ENCODE data around the gene PPARD. TPM values are rescaled to one million over a fixed set of nuclear protein-coding genes. Genes with fewer than 3 reads are reported as not detected.

Gene PPARD
- total and polyA plus RNA-seq, 2 of the 13 experiments (the other 11 are each of a cell fraction or from before 2014, with no cell fraction given), result 6.1 to 13.3 TPM

- TF ChIP-seq, protein P1, sequence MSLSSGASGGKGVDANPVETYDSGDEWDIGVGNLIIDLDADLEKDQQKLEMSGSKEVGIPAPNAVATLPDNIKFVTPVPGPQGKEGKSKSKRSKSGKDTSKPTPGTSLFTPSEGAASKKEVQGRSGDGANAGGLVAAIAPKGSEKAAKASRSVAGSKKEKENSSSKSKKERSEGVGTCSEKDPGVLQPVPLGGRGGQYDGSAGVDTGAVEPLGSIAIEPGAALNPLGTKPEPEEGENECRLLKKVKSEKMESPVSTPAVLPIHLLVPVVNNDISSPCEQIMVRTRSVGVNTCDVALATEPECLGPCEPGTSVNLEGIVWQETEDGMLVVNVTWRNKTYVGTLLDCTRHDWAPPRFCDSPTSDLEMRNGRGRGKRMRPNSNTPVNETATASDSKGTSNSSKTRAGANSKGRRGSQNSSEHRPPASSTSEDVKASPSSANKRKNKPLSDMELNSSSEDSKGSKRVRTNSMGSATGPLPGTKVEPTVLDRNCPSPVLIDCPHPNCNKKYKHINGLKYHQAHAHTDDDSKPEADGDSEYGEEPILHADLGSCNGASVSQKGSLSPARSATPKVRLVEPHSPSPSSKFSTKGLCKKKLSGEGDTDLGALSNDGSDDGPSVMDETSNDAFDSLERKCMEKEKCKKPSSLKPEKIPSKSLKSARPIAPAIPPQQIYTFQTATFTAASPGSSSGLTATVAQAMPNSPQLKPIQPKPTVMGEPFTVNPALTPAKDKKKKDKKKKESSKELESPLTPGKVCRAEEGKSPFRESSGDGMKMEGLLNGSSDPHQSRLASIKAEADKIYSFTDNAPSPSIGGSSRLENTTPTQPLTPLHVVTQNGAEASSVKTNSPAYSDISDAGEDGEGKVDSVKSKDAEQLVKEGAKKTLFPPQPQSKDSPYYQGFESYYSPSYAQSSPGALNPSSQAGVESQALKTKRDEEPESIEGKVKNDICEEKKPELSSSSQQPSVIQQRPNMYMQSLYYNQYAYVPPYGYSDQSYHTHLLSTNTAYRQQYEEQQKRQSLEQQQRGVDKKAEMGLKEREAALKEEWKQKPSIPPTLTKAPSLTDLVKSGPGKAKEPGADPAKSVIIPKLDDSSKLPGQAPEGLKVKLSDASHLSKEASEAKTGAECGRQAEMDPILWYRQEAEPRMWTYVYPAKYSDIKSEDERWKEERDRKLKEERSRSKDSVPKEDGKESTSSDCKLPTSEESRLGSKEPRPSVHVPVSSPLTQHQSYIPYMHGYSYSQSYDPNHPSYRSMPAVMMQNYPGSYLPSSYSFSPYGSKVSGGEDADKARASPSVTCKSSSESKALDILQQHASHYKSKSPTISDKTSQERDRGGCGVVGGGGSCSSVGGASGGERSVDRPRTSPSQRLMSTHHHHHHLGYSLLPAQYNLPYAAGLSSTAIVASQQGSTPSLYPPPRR (CRISPR knock-in tag; IDR thresholded peaks at IDR 0.05; ENCODE audit: borderline replicate concordance), result peak; percentile 60; the same call in 1 of the 2 replicates
- TF ChIP-seq MAFF (IDR thresholded peaks at IDR 0.05; ENCODE audit: low read depth, low read length) (peak; percentile 59; the same call in 1 of the 2 replicates), ATF7-NPFF (CRISPR knock-in tag; IDR thresholded peaks at IDR 0.05; ENCODE audit: low read depth) (peak; percentile 86; the same call in 1 of the 2 replicates), ZNF713 (CRISPR knock-in tag; IDR thresholded peaks at IDR 0.05) (peak; percentile 48), NFAT5 (CRISPR knock-in tag; IDR thresholded peaks at IDR 0.05) (peak; percentile 78; the same call in 1 of the 2 replicates), TIGD3 (CRISPR knock-in tag; IDR thresholded peaks at IDR 0.05; ENCODE audit: borderline replicate concordance) (peak; percentile 91), ZNF629 (CRISPR knock-in tag; conservative IDR thresholded peaks at IDR 0.05) (peak; percentile 65; the same call in 1 of the 2 replicates), PHF21A (CRISPR knock-in tag; IDR thresholded peaks at IDR 0.05) (peak; percentile 92), ZNF563 (CRISPR knock-in tag; IDR thresholded peaks at IDR 0.05) (peak; percentile 94), ZNF574 (CRISPR knock-in tag; IDR thresholded peaks at IDR 0.05) (peak; percentile 91)
These were observed 126.0 kb downstream of the PPARD start, which contains the start of gene RPL10A (continued) for GRCh38 chr6:35468181-35468979.

All from HepG2 (cell line).